Activated CD8-positive, alpha-beta memory T cell treated with anti-CD3 and anti-CD28 coated beads for 48 hours (primary cell): Measurements from ENCODE around the gene UTP4.
"Not testable (repeated sequence)": the region's sequence is repeated elsewhere in the genome, so short reads cannot be mapped to it uniquely, and the experiment has no call there.

Experiments
- DNase-seq, 3 experiments: peaks; one replicate each; pipeline ENCODE4 v3.0.0-alpha.2; 2020; ENCODE audit warnings: low read depth in 2 of 3, low spot score in 2 of 3

Gene UTP4

DNA sequence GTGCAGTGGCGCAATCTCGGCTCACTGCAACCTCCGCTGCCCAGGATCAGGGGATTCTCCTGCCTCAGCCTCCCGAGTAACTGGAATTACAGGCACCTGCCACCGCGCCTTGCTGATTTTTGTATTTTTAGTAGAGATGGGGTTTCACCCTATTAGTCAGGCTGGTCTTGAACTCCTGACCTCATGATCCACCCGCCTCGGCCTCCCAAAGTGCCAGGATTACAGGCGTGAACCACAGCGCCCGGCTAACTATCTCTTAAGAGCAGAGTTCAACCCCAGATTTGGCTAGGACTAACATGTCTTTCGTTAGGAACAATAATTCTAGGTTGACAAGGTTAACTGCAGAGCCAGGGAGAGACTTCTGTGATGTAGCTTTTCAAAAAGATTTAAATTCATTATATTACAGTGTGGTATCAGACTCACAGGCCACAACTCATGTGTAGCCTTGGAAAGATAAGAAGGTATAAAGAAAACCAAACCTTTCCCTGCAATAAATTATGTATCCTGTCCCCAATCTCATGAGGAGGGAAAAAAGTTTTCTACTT lies 4.4 kb upstream of the UTP4 start:
- no peak for DNase-seq

DNA sequence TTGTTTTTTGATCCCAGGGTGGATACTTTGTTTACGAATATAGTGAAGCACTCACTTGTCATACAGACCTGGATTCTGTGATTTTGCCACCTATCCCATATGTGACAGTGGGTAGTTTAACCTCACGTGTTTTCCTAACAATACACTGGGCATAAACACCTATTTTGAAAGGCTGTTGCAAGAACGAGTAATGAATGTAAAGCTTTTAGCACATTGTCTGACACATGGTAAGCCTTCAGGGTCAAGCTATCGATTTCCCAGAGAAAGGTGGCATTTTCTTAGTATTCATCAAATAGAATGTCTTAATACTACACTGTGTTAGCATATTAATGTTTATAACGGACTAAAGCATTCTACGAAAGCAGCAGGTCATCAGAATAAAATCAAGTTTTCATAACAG lies 2.0 kb upstream of the UTP4 start:
- no peak for DNase-seq

DNA sequence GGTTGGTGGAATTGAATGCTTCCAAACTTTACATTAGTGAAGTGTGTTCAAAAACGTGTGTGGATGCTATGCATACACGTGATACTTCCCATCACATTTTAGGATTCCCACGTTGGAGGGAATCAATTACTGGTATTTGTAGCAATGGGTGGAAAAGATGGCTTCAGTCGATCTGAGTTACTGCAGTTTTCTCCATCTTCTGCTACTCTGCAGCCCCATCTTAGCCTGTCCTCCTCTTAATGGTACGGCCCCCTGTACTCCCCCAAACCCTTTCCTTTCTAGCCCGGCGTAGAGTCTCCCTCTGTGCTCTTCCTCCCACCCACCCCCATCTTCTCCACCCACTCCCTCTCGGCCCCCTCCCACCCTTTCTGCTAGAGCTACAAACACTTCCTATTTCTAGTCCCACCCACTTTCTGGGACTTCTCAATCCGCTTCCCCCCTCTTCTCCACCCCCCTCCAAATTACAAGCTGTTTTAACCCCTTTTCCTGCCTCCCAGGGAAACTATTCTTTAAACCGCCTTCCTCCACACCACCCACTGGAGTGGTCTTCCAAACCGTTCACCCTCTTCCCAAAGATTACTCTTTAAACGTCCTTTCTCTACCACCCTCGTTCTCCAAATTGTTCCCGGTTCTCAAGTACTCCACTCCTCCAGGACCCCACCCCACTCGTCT lies 1.1 kb upstream of the UTP4 start:
- no peak for DNase-seq

DNA sequence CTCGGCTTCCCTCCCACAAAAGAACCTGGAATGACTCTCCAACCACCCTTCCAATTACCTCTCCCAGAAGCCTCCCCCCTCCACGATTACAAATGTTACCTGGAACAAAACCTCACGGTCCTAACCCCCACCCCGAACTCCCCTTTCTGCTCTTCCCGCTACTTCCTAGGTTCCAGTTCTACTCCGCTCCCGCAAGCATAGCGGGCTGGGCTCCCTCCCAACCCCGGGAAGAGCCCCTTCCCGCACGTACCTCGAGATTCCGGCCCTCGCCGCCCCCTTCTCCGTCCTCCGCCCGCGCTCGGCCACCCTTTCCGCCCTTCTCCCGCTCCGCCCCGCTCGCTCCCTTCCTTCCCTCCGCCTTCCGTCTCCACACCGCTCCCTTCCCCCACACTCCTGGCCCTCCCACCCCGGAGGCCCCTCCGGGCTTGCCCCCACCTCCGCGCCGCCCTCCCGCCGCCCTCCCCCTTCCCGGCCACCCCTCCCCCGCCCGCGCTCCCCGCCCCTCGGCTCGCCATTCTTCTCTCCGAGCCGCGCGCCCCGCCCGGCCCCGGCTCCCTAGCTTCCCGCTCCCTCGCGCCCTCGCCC lies 518 bp upstream of the UTP4 start:
- DNase-seq, result peak in 2 of 3 experiments; percentile 49 to 54

DNA sequence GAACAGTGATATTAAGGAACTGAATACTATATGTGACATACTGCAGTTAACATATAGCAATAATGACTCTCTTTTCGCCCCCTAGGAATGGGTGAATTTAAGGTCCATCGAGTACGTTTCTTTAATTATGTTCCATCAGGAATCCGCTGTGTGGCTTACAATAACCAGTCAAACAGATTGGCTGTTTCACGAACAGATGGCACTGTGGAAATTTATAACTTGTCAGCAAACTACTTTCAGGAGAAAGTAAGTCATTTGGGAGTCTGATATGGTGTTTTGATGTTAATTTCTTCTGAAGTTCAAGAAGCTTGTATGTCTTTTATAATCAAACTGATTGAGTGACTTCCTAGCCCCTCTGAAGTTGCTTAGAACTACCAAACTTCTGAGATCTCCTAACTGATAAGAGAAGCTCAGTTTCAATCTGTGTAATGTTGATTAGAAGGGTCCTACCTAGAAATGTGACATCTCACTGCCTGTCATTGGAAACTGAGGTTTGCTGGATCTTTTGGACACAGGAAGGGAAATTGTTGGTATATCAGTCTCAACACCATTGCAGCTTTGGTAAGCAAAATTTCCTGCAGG lies 1.0 kb downstream of the UTP4 start:
- DNase-seq, result no peak

DNA sequence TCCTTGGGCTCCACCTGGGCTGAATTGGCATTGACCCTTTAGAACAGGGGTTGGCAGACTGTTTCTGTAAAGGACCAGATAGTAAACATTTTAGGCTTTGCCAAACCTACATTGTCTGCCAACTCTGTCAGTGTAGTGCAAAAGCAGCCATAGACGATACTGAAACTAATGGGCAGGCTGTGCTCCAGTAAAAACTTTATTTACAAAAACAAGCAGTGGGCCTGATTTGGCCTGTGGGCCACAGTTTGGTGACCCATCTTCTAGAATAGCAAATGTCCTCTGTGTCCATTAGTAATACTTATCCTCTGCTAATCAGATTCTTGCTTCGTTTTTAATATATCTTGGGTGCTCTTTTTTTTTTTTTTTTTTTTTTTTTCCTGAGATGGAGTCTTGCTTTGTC lies 6.2 kb downstream of the UTP4 start:
- no peak for DNase-seq

DNA sequence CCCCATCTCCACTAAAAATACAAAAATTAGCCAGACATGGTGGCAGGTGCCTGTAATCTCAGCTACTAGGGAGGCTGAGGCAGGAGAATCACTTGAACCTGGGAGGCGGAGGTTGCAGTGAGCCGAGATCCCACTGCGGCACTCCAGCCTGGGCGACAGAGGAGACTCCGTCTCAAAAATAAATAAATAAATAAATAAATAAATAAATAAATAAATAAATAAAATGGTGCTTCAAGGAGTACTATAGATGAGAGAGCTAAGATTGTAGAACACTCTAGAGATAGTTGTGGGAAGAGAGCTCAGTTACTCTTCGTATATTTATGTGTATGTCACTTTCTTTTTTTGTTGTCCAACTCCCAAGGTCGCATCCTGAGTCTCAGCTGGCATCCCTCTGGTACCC lies 7.0 kb downstream of the UTP4 start:
- DNase-seq, result not testable (repeated sequence)

DNA sequence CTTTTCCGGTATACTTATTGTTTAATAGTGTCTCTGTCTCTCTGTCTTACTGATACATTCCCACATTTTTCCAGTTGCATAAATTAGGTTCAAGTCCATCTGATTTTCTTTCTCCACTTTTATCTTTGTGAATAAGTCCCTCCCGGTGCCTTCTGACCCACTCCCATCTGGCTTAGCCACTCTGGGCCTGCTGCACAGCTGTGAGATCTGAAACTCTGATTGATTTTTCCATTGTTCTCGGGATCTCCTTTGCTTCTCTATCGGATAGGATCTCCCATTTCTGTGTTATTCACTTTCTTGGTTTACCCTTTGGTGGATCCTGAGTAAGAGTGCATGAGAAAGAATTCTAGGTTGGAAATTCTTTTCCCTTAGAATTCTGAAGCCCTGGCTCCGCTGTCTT lies 8.6 kb downstream of the UTP4 start:
- no peak for DNase-seq

DNA sequence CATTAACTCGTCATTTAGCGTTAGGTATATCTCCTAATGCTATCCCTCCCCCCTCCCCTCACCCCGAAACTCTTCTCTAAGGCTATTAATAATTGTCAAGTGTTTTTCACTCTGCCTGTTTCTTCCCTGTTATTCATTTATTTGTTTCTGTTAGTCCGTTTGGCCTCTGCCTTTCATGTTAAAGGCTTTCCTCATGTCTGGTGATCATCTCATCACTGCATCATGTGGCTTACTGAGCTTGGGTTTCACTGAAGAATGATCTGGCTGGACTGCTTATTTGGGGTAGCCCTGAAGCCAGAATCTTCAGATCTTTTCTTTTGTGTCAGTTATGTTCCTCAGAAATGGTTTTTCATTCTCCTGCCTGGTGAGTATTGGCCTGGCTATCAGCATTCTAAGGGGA lies 9.5 kb downstream of the UTP4 start:
- DNase-seq, result no peak

DNA sequence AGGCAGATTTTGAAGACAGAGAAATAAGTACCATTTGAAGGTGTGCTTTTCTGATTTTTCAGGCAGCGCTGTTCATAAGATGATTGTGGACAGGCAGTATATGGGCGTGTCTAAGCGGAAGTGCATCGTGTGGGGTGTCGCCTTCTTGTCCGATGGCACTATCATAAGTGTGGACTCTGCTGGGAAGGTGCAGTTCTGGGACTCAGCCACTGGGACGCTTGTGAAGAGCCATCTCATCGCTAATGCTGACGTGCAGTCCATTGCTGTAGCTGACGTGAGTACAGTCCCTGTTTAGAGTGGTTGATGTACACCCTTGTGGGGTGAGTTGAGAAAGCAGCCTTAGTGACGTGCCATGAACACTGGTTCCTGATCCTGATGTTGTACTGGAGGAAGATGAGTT lies 10.7 kb downstream of the UTP4 start:
- no peak for DNase-seq

DNA sequence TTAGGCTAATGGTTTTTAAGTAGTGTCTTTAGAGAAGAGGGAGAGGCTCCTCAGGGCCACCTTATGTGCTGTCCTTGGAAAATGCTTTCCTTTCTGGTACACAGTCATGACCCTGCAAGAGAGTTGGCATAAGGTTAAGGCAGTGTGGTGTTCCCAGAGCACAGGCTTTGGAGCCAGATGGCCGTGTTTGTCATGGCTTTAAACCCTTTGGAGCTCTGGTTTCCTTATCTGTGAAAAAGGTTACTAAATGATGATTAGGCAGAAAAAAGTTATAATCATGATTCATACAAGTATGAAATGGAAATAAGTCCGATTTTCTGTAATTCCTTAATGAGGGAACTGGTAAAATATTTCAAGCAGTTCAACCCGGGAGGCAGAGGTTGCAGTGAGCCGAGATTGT lies 13.2 kb downstream of the UTP4 start:
- no peak for DNase-seq

DNA sequence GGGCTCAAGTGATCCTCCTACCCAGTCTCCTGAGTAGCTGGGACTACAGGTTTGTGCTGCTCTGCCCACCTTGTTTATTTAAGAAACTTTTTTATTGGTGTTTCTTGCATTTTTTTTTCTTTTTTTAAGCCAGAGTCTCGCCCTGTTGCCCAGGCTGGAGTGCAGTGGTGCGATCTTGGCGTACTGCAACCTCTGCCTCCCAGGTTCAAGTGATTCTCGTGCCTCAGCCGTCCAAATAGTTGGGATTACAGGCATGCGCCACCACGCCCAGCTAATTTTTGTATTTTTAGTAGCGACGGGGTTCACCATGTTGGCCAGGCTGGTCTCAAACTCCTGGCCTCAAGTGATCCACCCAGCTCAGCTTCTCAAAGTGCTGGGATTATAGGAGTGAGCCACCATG lies 17.2 kb downstream of the UTP4 start:
- not testable (repeated sequence) for DNase-seq

DNA sequence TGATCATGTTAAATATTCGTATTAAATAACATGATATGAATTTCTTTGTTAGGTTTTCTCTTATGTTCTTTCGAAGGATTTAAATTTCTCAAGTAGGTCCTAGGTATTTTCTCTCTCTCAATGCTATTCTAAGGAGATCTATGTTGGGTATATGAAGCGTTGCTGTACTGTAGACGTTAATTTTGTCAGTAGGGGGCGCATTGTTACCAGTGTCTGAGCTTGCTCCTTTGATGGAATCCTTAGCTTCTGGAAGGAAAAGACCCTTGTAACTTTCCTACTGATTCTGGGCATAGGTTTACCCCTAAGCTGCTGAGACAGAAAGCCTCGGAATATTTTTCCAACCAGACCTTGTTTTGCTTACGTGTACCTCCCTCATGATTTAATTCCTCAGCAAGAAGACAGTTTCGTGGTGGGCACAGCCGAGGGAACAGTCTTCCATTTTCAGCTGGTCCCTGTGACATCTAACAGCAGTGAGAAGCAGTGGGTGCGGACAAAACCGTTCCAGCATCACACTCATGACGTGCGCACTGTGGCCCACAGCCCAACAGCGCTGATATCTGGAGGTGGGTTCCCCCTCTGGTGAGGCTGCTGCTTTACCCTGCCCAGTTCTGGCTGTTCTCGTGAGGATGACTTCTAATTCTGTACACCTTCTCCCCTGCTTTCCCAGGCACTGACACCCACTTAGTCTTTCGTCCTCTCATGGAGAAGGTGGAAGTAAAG lies 17.9 kb downstream of the UTP4 start:
- no peak for DNase-seq

DNA sequence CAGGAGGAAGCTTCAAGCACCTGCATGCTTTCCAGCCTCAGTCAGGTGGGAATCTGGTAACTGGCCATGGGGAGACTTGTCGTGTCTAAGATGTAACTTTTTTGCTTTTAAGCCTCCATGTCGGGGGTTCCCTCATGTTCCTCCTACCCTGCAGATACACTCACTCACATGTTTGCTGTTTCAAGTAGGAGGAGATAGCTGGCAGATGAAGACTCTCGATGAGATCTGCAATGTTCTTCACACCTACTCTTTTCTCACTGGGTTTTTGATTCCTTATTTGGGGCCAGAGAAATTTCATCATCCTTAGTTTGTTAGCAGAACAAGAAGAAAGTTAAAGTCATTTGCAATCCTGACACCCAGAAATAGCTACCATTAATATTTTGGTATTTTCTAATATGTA lies 24.7 kb downstream of the UTP4 start:
- DNase-seq, result no peak

DNA sequence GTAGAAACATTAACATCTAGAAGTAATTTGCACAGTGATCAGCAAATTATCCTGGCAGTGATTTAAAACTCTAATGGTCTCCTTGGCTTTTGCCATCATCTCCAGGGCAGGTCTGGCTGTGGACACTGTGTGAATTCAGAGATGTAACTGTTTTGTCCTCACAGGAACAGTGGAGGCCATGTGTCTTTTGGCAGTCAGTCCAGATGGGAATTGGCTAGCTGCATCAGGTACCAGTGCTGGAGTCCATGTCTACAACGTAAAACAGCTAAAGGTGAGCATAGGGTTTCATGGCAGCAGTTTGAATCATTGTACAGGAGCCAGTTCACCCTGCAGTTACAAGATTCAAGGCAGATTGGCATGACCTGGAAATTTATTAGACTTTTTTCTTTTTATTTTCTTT lies 27.7 kb downstream of the UTP4 start:
- DNase-seq, result no peak

DNA sequence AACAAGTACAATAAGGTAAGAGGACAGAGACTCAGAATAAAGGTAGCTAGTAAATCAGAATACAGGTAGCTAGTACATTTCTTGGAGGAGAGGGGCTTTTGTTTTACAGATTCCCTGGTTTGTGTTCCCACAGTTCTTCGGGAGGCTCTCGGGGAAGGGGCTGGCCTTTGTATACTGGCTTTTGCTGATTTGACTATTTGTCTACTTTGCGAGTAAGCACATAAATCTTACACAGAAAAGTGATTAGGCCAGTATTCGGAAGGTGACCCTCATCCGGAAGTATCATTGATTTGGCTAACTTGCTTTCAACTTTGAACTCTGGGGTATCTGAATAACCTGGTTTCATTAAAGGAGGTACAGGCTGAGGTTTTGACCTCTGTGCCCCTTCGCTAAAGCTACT lies 33.1 kb downstream of the UTP4 start:
- DNase-seq, result no peak

DNA sequence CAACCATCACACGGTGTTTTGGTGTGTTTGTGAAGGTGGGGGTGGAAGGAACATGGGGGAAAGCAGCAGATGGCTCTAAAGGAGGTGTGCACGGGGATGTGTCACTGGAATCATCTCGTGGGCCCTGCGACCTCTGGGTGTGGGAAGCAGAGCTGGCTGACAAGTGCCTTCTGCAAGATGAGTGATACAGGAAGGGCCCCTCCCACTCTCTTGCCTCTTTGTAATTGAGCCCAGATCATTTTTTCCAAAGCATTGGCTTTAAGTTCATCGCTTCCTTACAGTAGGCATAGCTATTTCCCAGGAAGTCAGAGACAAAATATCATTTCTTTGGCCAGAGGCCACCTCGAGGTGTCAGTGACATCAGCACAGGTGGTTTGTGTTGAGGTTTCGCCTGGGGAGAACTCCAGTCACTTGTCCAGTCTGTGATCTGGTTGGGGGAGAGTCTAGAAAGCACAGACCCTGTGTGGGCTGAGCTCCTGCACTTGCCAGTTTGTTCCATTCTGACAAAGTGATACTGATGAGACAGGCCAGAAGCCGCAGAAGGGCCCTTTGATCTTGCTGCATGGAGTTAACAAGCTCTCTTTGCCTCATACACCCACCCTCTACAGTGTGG lies 33.9 kb downstream of the UTP4 start:
- peak; percentile 28 to 62 (median 55) for DNase-seq

DNA sequence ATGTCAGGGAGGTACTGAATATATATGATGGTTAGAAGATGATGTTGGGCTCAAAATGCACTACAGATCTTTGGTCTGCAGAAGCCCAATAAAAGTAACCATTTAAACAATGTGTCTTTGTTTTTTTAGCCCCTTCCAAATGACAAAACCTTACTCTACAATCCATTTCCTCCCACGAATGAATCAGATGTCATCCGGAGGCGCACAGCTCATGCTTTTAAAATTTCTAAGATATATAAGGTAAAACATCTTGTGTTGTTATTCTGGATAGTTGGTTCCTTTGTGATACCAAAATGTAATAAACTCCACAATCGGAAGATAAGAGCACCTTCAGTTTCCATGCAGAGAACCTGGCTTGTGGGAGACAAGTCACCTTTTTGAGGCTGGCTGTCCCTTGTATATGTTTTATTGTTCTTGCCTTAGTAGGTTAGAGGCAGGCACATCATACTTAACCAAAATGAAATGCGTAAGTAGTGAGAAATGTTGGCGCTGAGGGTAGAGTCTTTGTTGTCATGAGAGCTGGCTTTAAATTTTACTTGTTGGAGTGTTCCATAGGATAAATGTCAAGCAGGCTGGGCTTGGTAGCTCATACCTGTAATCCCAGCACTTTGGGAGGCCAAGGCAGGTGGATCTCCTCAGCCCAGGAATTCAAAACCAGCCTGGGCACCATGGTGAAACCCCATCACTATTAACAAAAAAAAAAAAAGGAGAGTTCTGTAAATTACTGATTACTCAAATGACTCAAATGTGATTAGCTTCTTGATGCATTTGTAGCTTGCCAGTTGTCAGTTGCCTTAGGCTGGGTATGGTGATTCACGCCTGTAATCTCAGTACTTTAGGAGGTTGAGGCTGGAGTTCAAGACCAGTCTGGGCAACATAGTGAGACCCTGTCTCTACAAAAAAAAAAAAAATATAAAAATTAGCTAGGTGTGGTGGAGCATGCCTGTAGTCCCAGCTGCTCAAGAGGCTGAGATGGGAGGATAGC lies 34.8 kb downstream of the UTP4 start:
- DNase-seq, result no peak

DNA sequence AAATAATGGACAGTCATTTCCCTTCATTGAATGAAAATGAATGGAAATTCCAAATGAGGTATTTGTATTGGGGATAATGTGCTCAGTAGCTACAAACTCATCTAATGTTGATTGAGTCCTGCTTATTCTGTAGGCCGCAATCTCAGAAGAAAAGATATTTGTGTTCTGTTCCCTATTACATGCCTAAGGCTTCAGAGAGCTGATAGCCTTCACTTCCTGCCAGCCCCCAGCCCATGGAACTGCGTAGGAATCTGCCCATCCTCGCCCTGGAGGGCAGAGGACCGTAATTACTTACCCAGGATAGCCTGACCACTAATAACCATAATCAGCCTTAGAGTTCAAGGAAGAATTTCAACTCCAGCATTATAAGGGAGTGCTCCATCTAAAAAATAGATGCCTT lies 36.6 kb downstream of the UTP4 start:
- no peak for DNase-seq

DNA sequence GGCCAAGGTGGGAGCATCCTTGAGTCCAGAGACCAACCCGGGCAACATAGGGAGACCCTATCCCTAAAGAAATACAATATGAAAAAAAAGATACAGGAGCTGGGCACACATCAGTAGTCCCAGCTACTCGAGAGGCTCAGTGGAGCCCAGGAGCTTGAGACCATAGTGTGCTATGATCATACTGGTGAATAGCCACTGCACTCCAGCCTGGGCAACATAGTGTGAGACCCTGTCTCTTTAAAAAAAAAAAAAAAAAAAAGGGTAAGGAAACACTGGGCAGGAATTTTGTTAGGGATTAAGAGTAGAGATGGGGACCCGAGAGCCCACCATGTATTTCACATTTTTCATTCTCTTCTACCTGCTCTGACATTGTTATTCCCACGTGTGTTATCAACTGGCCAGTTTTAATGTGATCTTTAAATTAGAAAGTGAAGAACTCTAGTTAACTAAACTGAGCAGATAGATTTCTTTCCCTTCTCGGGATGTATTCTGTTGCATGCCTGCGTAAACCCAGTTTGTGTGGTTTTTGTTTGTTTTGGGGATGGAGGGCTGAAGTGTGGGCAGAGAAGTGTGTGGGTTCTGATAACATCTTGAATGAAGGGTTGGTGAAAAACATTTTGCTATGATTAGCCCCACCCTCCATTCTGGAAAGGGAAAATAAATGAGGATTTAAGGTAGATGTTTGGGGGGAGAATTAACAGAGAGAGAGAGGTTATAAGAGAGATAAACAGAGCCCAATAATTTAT lies 37.3 kb downstream of the UTP4 start:
- DNase-seq, result no peak
